Panc1 (cell line): Measurements from ENCODE around the gene THUMPD1. TPM values are rescaled to one million over a fixed set of nuclear protein-coding genes. Genes with fewer than 3 reads are reported as not detected.

ENCODE experiments used
- ATAC-seq: fragments of 200-7000 bp; cut with Tn5 transposase; 2 replicates; pipeline ENCODE4 v1.9.1; 2020; ENCODE audit warnings: mild to moderate bottlenecking, moderate library complexity
- Bru-seq: library from RNA; stranded (reverse); fragments of 400-500 nt; gene quantifications from one replicate; lab custom pipeline; 2021; lab: Mats Ljungman, UMichigan
- BruChase-seq, 2 experiments: library from RNA; stranded (reverse); fragments of 400-500 nt; gene quantifications; one replicate each; lab custom pipeline; 2021; lab: Mats Ljungman, UMichigan
- BruUV-seq: library from RNA; stranded (reverse); fragments of 400-500 nt; replicated peaks from 2 replicates; lab custom pipeline; 2021; lab: Mats Ljungman, UMichigan
- CTCF ChIA-PET: fragments of 300-600 bp; sonication (Branson Sonifier 250); formaldehyde crosslinking; loops from one replicate; lab custom pipeline; 2022; ENCODE audit warnings: antibody characterized with exemption; lab: Charles Lee
- POLR2A ChIA-PET: fragments of 300-600 bp; sonication (Branson Sonifier 250); formaldehyde crosslinking; loops from one replicate; lab custom pipeline; 2022; ENCODE audit warnings: antibody characterized with exemption; lab: Charles Lee
- DNase-seq: peaks from one replicate; pipeline ENCODE4 v3.0.0-alpha.2; 2010; ENCODE audit warnings: low read depth, low spot score
- H3K27ac ChIP-seq: 2 replicates; pipeline ENCODE4 v1.5.1; 2011; ENCODE audit warnings: mild to moderate bottlenecking, low read length, inconsistent platforms
- H3K27me3 ChIP-seq: fragments of 200-500 bp; sonication (Bioruptor generic); 2 replicates; pipeline ENCODE4 v1.6.0; 2014; ENCODE audit warnings: low read length, inconsistent platforms; ENCODE audit not compliant: control insufficient read depth, insufficient read depth
- H3K36me3 ChIP-seq: fragments of 200-500 bp; sonication (Bioruptor generic); 2 replicates; pipeline ENCODE4 v1.5.1; 2014; ENCODE audit warnings: inconsistent platforms, mild to moderate bottlenecking, low read length, moderate library complexity; ENCODE audit not compliant: control insufficient read depth, insufficient read depth
- H3K4me1 ChIP-seq: 2 replicates; pipeline ENCODE4 v1.5.1; 2011; ENCODE audit warnings: inconsistent platforms, mild to moderate bottlenecking, low read length, moderate library complexity; ENCODE audit not compliant: control insufficient read depth, insufficient read depth
- H3K4me3 ChIP-seq, 2 experiments: 2 replicates each; pipeline ENCODE4 v1.5.1; 2011 to 2012; ENCODE audit warnings: low read depth in 2 of 2, low read length in 2 of 2, mild to moderate bottlenecking in 2 of 2, inconsistent platforms in 1 of 2, moderate library complexity in 1 of 2
- H3K9me3 ChIP-seq: fragments of 200-500 bp; sonication (Bioruptor generic); 2 replicates; pipeline ENCODE4 v1.5.1; 2014; ENCODE audit warnings: low read depth, mild to moderate bottlenecking, inconsistent platforms, low read length, moderate library complexity; ENCODE audit not compliant: control insufficient read depth, insufficient read depth
- POLR2AphosphoS5 ChIP-seq: IDR thresholded peaks from 2 replicates; pipeline ENCODE4 v1.6.1; 2012; ENCODE audit warnings: mild to moderate bottlenecking, low read depth, low read length, moderate library complexity
- REST ChIP-seq, 2 experiments: IDR thresholded peaks; 2 replicates each; pipeline ENCODE4 v1.6.1; 2011 to 2012; ENCODE audit warnings: low read depth in 2 of 2, control low read depth in 1 of 2, low read length in 1 of 2, mild to moderate bottlenecking in 1 of 2, moderate library complexity in 1 of 2; ENCODE audit not compliant: insufficient read depth in 1 of 2
- SIN3A ChIP-seq: IDR thresholded peaks from 2 replicates; pipeline ENCODE4 v1.6.1; 2012; ENCODE audit warnings: low read depth, mild to moderate bottlenecking, low read length, moderate library complexity, borderline replicate concordance; ENCODE audit not compliant: insufficient read depth
- TCF7L2 ChIP-seq: IDR thresholded peaks from 2 replicates; pipeline ENCODE4 v1.6.1; 2011; ENCODE audit warnings: mild to moderate bottlenecking, low read depth, low read length, inconsistent platforms
- in situ Hi-C: cut with HindIII; loops from 2 replicates; pipeline ENCODE4 v1.10.0; 2016; ENCODE audit warnings: low sequenced_read_pairs, low pct_unique_long_range_greater_than_20kb
- intact Hi-C: fragments of 100-400 bp; cut with micrococcal nuclease; formaldehyde crosslinking; loops from one replicate; pipeline ENCODE4 v1.10.0; 2022; ENCODE audit not compliant: unreplicated experiment
- long read RNA-seq: library from polyadenylated mRNA; unstranded; transcript quantifications from one replicate; pipeline ENCODE4 v2.0.0, GENCODE V29; 2021; ENCODE audit not compliant: unreplicated experiment
- polyA plus RNA-seq: library from polyadenylated mRNA; unstranded; fragments of >200 nt; gene quantifications from one replicate; pipeline ENCODE4 v1.2.1, GENCODE V29; 2012; ENCODE audit warnings: missing spikeins; ENCODE audit not compliant: insufficient read length
- total RNA-seq: library from RNA; stranded (reverse); gene quantifications from one replicate; pipeline ENCODE4 v1.2.1, GENCODE V29; 2021; ENCODE audit not compliant: unreplicated experiment
- TF ChIP-seq, protein P1 (sequence below): fragments of 450-650 bp; IDR thresholded peaks from 2 replicates; pipeline ENCODE4 v1.5.1; 2017; ENCODE audit warnings: mild to moderate bottlenecking

Gene THUMPD1, protein sequence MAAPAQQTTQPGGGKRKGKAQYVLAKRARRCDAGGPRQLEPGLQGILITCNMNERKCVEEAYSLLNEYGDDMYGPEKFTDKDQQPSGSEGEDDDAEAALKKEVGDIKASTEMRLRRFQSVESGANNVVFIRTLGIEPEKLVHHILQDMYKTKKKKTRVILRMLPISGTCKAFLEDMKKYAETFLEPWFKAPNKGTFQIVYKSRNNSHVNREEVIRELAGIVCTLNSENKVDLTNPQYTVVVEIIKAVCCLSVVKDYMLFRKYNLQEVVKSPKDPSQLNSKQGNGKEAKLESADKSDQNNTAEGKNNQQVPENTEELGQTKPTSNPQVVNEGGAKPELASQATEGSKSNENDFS
- total RNA-seq (36.2 TPM), Bru-seq, nascent RNA (percentile 93 among the genes with signal in this experiment), BruChase-seq, experiment 1, labeled RNA remaining after a 2-hour chase (percentile 99 among the genes with signal in this experiment), BruChase-seq, experiment 2, labeled RNA remaining after a 6-hour chase (percentile 89 among the genes with signal in this experiment)
- polyA plus RNA-seq = 24.1 TPM
- long read RNA-seq, full-length matches to known transcripts = 70 of 91 reads
- long read RNA-seq, partial matches to known transcripts = 5 of 91 reads
- long read RNA-seq, other reads (novel, unspliced or antisense) = 16 of 91 reads

DNA sequence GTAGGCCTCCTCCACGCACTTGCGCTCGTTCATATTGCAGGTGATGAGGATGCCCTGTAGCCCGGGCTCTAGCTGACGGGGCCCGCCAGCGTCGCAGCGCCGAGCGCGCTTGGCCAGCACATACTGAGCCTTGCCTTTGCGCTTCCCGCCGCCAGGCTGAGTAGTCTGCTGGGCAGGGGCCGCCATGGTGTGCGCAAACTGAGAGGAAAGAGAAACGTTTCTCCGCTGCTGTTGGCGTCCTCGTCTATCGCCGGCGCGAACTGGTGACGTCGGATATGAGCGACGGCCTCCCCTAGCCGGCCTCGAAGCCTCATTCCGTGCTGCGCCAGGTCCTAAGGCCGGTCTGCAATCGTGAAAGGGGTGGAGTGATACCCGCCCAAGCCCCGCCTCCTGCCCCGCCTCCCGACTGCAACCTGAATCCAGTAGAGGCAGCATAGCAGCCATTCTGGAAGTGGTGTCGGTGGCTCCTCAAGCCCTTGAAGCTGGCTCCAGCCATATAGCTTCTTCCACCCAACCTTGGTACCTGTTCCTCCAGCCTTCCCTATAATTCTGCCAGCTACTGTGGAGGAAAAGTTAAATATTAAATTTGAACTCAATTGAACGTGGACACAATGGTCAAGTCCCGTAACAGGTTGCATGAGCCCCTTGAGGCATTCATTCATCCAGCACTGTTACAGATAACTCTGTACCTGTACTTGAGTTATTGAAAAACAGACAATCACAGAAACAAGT is at the start of gene THUMPD1:
Gene THUMPD1, minus strand, starts transcription at position 265 of the 732 bp plus-strand sequence. Its CDS starts 79 bp downstream, at position 186.
- no TSS peak for BruUV-seq
- H3K9me3 ChIP-seq = no peaks in the 10 kb centered on the region
- peaks cover 3% of the 10 kb centered on the region; the same call in 1 of the 2 replicates for H3K4me1 ChIP-seq
- no peaks in the 10 kb centered on the region for H3K27me3 ChIP-seq
- ATAC-seq (peak; percentile 98), DNase-seq (peak; percentile 82)
- H3K36me3 ChIP-seq = peaks cover 13% of the 10 kb centered on the region
- intact Hi-C loops (no loop called here), in situ Hi-C loops (no loop called here)
- peak within 1 kb of the TSS; percentile 76 to 97 for H3K4me3 ChIP-seq
- TF ChIP-seq, protein P1, sequence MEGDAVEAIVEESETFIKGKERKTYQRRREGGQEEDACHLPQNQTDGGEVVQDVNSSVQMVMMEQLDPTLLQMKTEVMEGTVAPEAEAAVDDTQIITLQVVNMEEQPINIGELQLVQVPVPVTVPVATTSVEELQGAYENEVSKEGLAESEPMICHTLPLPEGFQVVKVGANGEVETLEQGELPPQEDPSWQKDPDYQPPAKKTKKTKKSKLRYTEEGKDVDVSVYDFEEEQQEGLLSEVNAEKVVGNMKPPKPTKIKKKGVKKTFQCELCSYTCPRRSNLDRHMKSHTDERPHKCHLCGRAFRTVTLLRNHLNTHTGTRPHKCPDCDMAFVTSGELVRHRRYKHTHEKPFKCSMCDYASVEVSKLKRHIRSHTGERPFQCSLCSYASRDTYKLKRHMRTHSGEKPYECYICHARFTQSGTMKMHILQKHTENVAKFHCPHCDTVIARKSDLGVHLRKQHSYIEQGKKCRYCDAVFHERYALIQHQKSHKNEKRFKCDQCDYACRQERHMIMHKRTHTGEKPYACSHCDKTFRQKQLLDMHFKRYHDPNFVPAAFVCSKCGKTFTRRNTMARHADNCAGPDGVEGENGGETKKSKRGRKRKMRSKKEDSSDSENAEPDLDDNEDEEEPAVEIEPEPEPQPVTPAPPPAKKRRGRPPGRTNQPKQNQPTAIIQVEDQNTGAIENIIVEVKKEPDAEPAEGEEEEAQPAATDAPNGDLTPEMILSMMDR = peak; percentile 27
- TF ChIP-seq TCF7L2 = no peak
- TF ChIP-seq POLR2AphosphoS5 = peak; percentile 77
- TF ChIP-seq SIN3A = peak; percentile 82; the same call in 1 of the 2 replicates
- TF ChIP-seq REST (IDR thresholded peaks at IDR 0.05; ENCODE audit: insufficient read depth in 1 of 2, low read depth in 2 of 2, low read length in 1 of 2) = 0 out of 4 replicates have a peak, but pooled peaks of 1 of the 2 experiments have one; percentile 51
- peak within 1 kb of the TSS; percentile 86 for H3K27ac ChIP-seq
- ChIA-PET POLR2A (interaction anchor here (0.6 to 0.7 kb wide), 2 partner anchors 9 to 1102 kb away, joined by 3 to 6 read pairs; no protein-coding TSS in a partner anchor), CTCF (no interaction called here)

GRCh38 chr16:20789130-20789529 is 47.5 kb upstream of the THUMPD1 start:
- Histone ChIP-seq H3K4me3 (no peak overlapping the region), H3K27me3 (no peaks in the 10 kb centered on the region; the same call in 1 of the 2 replicates), H3K27ac (no peak overlapping the region), H3K4me1 (no peaks in the 10 kb centered on the region), H3K36me3 (no peaks in the 10 kb centered on the region), H3K9me3 (no peaks in the 10 kb centered on the region)
- CTCF ChIA-PET = no interaction called here
- BruUV-seq = no TSS peak
- DNase-seq = no peak
- ATAC-seq = no peak
- POLR2A ChIA-PET = no interaction called here
- in situ Hi-C loops = no loop called here
- TF ChIP-seq POLR2AphosphoS5 (no peak), TCF7L2 (no peak), REST (IDR thresholded peaks at IDR 0.05; ENCODE audit: insufficient read depth in 1 of 2, low read depth in 2 of 2, low read length in 1 of 2) (no peak), SIN3A (no peak)
- TF ChIP-seq, protein P1 = no peak
- intact Hi-C loops = no loop called here
